Right lung (tissue), 5 donors: ENCODE data around the gene NIPAL1. TPM values are rescaled to one million over a fixed set of nuclear protein-coding genes. Genes with fewer than 3 reads are reported as not detected.

Experiments
- DNase-seq, 2 donors: peaks; one replicate each; pipeline ENCODE4 v3.0.0-alpha.2; 2013
- polyA plus RNA-seq, 5 donors: library from polyadenylated mRNA; unstranded; fragments of 120-200 nt; gene quantifications; one replicate each; pipeline versions ENCODE4 v1.2.1 to v1.2.3, GENCODE V29; 2013; ENCODE audit warnings: inconsistent platforms in 1 of 5, low replicate concordance in 1 of 5; ENCODE audit not compliant: insufficient read length in 5 of 5, insufficient read depth in 1 of 5

Gene NIPAL1
- polyA plus RNA-seq, 5 donors, result 2.9 to 4.0 (median 3.2) TPM

DNA sequence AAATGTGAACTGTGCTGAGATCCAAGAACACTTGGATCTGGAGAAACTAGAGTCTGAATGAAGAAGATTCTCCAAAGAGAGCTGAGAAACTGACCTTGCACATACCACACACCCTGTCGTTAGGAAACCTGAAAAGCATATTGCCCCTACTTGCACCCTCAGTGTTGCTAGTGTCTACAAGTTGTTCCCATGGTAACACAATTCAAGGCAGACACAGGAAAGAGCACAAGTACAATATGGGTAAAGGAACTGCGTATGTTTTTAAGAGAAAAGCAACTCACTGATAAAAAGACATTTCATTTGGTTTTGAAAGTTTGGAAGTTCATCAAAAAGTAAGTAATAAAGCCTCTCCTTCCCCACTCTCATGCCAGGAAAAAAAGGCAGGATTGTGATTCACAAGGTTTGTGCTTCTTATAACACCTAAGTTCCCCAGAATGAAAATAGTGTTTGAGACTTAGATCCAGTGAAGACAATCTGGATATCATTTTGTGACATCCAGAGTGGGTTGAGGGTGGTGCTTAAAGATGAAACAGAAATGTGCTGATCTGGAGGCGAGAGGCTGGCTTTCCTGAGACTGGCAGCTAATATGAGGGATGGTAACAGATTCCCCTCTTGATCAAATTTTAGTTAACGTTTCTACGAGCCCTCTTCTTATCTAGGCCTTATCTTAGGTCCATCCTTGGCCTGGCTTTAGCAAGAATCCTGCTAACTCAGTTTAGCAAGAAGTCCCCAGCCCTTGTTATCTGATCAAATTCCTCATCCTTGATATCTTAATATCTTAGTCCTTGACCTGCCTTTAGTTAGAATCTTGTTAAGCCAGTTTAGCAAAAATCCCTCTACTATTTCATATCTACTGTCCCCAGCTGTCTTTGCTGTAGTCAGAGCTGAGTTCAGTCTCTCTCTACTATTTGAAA lies 42.3 kb downstream of the NIPAL1 start:
- no peak for DNase-seq

GRCh38 chr4:48064349-48064748 lies 47.8 kb downstream of the NIPAL1 start:
- no peak for DNase-seq

DNA sequence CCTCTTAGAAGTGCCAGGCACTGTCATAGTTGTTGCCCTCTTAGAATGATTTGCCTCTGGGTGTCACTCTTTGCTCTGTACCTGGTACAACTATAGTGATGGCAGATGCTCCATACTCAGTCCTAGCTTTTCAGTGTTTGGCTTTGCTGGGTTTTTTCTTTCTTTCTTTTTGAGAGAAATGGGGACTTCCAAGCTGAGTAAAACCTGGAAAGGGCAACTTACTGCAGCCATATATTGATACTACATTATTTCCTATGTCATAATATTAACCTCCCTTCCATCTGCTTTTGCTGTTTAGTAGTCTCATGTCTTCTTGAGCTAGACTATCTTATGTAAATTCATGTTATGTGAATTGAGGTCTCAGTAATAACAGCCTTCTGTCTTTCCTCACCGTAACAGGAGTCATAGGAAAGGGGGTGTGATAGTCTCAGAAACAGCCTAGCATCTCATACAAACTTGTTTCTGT lies 49.0 kb downstream of the NIPAL1 start:
- no peak for DNase-seq

- DNase-seq, result no peak
These were observed 51.0 kb downstream of the NIPAL1 start for GRCh38 chr4:48067536-48067935.

DNA sequence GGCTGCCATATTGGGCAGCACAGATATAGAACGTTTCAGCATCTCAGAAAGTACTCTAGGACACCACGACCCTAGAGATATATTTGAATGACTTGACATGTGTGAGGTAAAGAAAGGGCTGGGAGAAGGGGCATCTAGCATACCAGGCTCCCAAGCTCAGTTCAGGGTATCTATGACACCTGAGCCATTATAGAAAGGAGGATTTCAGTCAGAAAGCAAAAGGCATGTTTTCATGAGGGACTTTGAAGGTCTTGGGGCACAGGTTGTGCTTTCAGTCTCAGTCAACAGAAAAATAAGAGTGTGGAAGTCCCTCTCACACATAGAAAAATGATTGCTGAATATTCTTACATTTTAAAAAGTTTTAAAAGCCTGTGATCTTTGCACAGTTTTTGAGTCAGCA lies 51.6 kb downstream of the NIPAL1 start:
- no peak for DNase-seq

DNA sequence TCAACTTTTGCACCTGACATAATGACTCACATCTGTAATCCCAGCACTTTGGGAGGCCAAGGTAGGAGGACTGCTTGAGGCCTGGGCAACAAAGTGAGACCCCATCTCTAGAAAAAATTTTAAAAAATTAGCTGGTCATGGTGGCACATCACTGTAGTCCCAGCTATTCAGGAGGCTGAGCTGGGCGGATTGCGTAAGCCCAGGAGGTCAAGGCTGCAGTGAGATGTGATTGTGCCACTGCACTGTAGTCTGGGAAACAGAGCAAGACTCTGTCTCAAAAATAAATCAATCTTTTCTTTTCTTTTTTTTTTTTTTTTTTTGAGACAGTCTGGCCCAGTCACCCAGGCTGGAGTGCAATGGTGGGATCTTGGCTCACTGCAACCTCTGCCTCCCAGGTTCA lies 52.5 kb downstream of the NIPAL1 start:
- DNase-seq, result no peak

DNA sequence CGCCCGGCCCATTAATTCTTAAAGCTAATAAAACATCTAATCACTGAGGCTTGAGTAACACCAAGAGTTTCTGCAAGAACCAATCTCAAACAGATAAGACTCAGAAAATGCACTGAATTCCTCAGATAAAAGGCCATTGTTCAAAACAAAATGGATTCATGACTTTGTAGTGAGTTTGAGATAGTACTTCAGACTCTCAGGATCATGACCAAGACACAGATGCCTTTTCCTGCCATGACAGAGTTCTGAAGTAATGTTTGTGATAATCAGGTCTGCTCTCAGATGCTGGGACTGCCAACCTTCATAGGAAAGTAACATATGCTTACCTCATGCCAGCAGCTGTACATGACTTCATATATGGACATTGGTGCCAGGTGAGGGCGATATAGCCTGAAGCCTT lies 54.6 kb downstream of the NIPAL1 start:
- DNase-seq, result no peak

- DNase-seq, result no peak
These were observed 57.1 kb downstream of the NIPAL1 start for GRCh38 chr4:48073567-48074103.

DNA sequence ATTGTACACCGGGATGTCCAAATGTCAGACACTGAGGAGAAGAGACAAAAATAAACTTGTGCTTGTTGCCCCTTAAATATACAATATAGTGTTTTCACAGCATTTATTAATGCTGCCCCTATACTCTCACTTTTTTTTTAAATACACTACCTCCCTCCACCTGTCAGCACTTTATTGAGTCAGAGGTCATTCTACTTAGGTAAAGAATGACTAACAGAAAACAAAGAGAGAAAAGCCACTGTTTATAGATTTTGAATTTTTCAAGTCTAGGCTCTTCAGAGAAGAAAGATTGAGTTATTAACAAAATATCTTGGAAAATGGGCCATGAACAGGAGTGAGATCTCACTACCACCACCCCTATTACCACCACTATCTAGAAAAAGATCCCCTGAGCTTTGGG lies 58.1 kb downstream of the NIPAL1 start:
- DNase-seq, result no peak

GRCh38 chr4:48078425-48078824 lies 61.9 kb downstream of the NIPAL1 start:
- DNase-seq, result no peak

DNA sequence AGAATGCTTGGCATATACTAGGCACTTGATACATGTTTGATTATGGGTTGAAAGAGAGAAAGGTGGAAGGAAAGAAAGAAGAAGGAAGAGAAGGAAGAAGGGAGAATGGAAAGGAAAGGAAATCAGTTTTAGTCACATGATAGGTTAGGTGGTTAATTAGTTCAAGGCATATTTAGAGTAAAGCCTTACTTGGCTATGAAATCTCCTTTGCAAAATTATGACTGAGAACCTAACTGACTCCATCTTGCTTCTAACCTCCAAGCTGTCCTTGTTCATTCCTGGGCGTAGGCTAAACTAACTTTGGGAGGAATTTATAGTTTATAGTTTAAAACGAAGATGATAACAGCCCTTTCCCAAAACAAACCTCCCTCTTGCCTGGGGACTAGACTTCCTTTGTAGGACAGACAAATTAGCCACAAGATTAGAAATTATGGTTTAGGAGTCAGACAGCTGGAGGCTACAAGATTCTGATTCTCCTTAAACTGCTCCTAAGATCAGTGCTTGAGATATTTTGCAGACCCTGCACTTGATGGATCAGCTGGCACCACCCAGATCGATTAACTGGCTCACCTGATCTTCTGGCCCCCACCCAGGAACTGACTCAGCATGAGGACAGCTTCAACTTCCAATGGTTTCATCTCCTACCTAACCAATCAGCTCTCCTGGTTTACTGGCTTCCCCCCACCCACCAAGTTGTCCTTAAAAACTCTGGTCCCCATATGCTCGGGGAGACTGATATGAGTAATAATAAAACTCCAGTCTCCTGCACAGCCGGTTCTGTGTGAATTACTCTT lies 62.5 kb downstream of the NIPAL1 start:
- DNase-seq, result no peak

GRCh38 chr4:48079972-48080391 lies 63.4 kb downstream of the NIPAL1 start:
- DNase-seq, result peak in 1 of 2 donors; percentile 8

GRCh38 chr4:48081196-48081595 lies 64.6 kb downstream of the NIPAL1 start:
- no peak for DNase-seq

GRCh38 chr4:48082956-48083355 lies 66.4 kb downstream of the NIPAL1 start:
- DNase-seq, result no peak

DNA sequence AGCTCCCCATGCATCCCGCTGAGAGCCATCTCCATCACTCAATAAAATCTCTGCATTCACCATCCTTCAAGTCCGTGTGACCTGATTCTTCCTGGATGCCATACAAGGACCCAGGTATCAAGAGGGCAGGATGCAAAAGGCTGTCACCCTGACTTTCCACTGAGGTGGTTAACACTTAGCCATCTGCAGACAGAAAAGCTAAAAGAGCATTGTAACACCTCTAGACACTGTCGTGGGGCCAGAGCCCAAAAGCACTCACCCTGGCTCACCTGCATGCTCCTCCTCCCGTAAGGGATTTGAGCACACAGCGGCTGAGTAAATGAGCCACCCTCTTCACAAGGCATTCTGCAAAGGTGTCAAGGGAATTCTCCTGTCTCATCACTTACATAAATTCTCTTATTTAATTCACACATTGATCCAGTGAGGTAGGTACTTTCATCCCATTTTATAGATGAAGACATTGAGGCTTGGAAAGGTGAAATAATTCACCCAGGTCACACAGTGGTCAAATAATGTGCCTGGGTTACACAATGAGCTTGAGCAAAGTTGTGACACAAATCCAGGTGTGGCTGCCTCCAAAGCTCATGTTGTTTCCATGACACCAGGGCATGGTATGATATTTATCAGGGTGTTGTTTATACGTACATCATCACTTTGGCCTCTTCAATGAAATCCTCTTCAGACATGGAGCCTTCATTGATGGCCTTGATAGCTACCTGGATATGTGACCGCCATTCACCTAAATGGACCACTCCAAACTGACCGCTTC lies 69.4 kb downstream of the NIPAL1 start:
- DNase-seq, result no peak

Other genes starting within 250 kb of the NIPAL1 start
- gene CORIN, start 178.7 kb upstream of the NIPAL1 start, polyA plus RNA-seq, result 1 to 10 TPM; 2.9 to 5.4 (median 3.5) TPM
- gene NFXL1, start 102.2 kb upstream of the NIPAL1 start, polyA plus RNA-seq, result 10 to 100 TPM; 20.3 to 33.0 (median 26.5) TPM
- 1 to 10 TPM in 4 of 5 donors, under 1 TPM in 1; 0.50 to 1.4 (median 1.3) TPM for gene CNGA1, start 91 bp upstream of the NIPAL1 start, polyA plus RNA-seq
- 1 to 10 TPM; 2.7 to 5.3 (median 4.5) TPM for gene TXK, start 117.5 kb downstream of the NIPAL1 start, polyA plus RNA-seq